Panc1 (cell line): Measurements from ENCODE around the gene UBE2R2.

Experiments
- SIN3A ChIP-seq: IDR thresholded peaks from 2 replicates; pipeline ENCODE4 v1.6.1; 2012; ENCODE audit warnings: low read depth, mild to moderate bottlenecking, low read length, moderate library complexity, borderline replicate concordance; ENCODE audit not compliant: insufficient read depth
- TF ChIP-seq, protein P1 (sequence below), 2 experiments: IDR thresholded peaks; 2 replicates each; pipeline ENCODE4 v1.6.1; 2011 to 2012; ENCODE audit warnings: low read depth in 2 of 2, control low read depth in 1 of 2, low read length in 1 of 2, mild to moderate bottlenecking in 1 of 2, moderate library complexity in 1 of 2; ENCODE audit not compliant: insufficient read depth in 1 of 2
- TF ChIP-seq, protein P2 (sequence below): fragments of 450-650 bp; IDR thresholded peaks from 2 replicates; pipeline ENCODE4 v1.5.1; 2017; ENCODE audit warnings: mild to moderate bottlenecking

DNA sequence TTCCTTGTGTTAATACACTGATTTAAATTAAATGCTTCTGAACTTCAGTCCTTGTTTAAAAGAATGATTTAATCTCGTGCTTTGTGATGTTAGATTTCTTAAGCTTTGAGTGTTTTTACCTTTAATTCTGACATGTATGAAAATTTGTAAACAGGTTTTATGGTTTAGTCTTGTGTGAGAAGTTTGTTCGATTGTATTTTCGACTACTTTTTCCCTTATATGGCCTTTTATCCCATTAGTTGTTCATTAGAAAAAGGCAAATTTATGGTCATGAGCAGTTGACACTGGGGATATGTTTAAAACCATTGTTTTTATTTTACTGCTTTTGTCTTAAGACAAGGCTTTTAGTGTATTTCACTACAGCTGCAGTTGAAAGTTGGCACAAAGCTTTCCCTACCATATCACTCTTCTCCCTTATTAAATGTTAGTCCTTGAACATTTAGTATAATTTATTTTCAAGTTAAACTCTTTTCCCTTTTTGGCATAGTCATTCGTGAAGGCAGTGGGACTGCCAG is 3.3 kb downstream of the UBE2R2 start:
- TF ChIP-seq, protein P1, sequence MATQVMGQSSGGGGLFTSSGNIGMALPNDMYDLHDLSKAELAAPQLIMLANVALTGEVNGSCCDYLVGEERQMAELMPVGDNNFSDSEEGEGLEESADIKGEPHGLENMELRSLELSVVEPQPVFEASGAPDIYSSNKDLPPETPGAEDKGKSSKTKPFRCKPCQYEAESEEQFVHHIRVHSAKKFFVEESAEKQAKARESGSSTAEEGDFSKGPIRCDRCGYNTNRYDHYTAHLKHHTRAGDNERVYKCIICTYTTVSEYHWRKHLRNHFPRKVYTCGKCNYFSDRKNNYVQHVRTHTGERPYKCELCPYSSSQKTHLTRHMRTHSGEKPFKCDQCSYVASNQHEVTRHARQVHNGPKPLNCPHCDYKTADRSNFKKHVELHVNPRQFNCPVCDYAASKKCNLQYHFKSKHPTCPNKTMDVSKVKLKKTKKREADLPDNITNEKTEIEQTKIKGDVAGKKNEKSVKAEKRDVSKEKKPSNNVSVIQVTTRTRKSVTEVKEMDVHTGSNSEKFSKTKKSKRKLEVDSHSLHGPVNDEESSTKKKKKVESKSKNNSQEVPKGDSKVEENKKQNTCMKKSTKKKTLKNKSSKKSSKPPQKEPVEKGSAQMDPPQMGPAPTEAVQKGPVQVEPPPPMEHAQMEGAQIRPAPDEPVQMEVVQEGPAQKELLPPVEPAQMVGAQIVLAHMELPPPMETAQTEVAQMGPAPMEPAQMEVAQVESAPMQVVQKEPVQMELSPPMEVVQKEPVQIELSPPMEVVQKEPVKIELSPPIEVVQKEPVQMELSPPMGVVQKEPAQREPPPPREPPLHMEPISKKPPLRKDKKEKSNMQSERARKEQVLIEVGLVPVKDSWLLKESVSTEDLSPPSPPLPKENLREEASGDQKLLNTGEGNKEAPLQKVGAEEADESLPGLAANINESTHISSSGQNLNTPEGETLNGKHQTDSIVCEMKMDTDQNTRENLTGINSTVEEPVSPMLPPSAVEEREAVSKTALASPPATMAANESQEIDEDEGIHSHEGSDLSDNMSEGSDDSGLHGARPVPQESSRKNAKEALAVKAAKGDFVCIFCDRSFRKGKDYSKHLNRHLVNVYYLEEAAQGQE (IDR thresholded peaks at IDR 0.05; ENCODE audit: insufficient read depth in 1 of 2, low read depth in 2 of 2, low read length in 1 of 2), result no peak
- TF ChIP-seq, protein P2, sequence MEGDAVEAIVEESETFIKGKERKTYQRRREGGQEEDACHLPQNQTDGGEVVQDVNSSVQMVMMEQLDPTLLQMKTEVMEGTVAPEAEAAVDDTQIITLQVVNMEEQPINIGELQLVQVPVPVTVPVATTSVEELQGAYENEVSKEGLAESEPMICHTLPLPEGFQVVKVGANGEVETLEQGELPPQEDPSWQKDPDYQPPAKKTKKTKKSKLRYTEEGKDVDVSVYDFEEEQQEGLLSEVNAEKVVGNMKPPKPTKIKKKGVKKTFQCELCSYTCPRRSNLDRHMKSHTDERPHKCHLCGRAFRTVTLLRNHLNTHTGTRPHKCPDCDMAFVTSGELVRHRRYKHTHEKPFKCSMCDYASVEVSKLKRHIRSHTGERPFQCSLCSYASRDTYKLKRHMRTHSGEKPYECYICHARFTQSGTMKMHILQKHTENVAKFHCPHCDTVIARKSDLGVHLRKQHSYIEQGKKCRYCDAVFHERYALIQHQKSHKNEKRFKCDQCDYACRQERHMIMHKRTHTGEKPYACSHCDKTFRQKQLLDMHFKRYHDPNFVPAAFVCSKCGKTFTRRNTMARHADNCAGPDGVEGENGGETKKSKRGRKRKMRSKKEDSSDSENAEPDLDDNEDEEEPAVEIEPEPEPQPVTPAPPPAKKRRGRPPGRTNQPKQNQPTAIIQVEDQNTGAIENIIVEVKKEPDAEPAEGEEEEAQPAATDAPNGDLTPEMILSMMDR, result no peak
- no peak for TF ChIP-seq SIN3A
